Femur (tissue), 1 donor: ENCODE data around the gene TRIM65.

Experiments
- DNase-seq: peaks from one replicate; pipeline ENCODE4 v3.0.0-alpha.2; 2017

The TRIM65 gene

GRCh38 chr17:75917141-75917916 lies 20.6 kb upstream of the TRIM65 start:
- no peak for DNase-seq

GRCh38 chr17:75915268-75915667 lies 18.5 kb upstream of the TRIM65 start:
- DNase-seq, result no peak

GRCh38 chr17:75914643-75915267 lies 18.0 kb upstream of the TRIM65 start:
- DNase-seq, result no peak

GRCh38 chr17:75913537-75914210 lies 16.9 kb upstream of the TRIM65 start:
- DNase-seq, result no peak

DNA sequence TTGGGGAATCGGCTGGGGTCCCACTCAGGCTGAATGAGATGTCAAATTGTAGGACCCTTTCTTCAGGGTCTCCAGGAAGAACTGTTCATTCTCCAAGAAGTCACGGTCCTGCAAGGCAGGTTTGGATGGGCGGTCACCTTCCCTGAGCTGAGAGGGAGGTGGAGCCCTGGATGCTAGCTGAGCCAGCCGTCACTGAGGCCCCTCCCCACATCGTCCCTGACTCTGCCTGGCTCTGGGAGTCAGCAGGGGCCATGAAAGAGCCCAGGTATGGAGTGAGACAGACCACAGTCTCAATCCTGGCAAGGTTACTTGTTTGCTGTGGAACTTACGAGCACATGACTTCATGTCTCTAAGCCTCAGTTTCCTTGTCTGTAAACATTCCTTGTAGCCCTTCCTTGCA lies 13.9 kb upstream of the TRIM65 start:
- no peak for DNase-seq

DNA sequence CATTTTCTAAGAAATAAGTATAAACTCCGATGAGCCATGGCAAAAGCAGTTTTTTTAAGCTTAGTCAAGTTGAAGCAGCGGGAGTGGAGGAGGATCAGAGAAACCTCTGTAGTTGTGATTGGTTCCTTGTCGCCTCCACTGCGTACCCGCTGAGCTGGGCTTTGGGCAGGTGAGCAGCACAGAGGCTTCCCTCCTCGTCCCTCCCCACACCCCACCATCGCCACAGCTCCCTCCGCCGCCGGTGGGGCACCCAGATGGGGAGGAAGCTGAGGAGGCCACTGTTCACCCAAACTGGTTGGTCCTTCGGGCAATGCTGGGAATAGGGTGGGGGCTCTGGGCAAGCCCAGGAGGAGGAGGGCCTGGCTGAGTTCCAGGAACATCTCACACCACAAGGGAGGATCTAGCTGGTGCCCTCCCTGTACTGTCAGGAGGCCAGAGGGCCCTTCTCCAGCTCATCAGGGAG lies 13.1 kb upstream of the TRIM65 start:
- DNase-seq, result peak; percentile 66

DNA sequence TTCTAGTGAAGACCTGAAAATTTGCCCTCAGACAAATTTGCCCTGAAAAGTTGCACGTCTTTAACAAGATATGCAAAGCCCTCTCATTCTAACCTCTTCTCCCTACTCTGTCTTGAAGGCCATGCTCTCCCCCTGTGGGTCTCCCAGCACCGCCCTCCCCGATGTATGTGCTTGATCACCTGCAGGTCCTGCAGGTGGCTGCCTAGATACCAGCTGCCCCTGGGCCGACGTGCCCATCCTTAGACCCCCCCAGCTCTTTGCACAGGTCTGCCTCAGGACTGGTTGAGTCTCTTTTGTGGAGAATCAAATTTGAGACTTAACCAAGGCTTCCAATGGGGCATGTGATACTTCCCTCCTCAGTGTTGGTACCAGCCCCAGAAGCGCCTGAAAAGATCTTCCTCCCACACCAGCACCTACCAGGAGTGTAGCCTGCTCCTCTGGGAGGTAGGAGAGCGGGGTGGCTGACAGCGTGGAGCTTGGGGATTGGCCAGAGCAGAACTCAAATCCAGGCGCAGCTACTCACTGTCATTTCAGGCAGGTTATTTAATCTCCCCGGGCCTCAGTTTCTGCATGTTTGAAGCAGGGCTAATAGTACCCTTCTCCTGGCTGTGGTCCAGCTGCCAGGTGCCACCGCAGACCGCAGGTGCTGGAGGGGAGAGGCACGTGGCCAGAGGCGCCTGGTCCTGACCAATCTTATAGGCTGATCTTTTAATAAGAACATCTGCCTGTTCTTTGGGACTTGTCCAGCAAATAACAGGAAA lies 12.5 kb upstream of the TRIM65 start:
- DNase-seq, result no peak

- DNase-seq, result peak; percentile 69
Observed at GRCh38 chr17:75908201-75908600, 11.4 kb upstream of the TRIM65 start.

- DNase-seq, result no peak
Observed at GRCh38 chr17:75906143-75906884, 9.6 kb upstream of the TRIM65 start.

GRCh38 chr17:75904749-75905521 lies 8.2 kb upstream of the TRIM65 start, which contains the start of gene MRPL38:
TSS of gene MRPL38 (minus strand) at chr17:75904884. CDS start at chr17:75904875, 9 bp downstream.
- peak; percentile 95 for DNase-seq

DNA sequence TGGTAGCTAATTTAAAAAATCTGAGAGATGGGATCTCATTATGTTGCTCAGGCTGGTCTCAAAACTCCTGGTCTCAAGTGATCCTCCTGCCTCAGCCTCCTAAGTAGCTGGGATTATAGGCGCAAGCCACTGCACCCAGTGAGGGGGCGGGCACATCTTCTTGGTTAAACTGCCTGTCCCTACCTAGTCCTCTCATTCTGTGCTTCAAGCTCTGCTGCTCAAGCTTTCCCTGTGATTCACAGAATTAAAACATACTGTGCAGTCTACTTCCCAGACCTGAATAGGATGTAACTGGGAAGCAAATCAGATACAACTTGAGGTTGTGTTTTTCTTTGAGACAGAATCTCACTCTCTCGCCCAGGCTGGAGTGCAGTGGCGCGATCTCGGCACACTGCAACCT lies 5.7 kb upstream of the TRIM65 start:
- no peak for DNase-seq

DNA sequence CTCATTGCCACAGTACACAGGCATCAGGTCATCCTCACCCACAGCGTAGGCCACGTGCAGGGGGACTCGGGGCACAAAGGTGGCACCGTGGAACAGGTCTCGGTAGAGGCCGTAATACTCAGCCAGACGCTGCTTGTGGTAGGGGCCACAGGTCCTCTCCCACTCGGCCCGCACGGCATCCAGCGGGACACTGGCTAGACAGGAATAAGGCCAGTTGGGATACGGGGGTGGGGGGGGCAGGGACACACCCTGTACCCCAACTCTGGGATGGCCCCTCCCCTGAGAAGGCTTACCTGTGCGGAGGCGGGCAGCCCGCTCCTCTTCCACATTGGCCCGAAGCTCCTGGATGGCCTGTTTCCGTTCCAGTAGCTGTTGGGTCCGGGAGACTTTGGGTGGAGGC lies 5.0 kb upstream of the TRIM65 start:
- no peak for DNase-seq

DNA sequence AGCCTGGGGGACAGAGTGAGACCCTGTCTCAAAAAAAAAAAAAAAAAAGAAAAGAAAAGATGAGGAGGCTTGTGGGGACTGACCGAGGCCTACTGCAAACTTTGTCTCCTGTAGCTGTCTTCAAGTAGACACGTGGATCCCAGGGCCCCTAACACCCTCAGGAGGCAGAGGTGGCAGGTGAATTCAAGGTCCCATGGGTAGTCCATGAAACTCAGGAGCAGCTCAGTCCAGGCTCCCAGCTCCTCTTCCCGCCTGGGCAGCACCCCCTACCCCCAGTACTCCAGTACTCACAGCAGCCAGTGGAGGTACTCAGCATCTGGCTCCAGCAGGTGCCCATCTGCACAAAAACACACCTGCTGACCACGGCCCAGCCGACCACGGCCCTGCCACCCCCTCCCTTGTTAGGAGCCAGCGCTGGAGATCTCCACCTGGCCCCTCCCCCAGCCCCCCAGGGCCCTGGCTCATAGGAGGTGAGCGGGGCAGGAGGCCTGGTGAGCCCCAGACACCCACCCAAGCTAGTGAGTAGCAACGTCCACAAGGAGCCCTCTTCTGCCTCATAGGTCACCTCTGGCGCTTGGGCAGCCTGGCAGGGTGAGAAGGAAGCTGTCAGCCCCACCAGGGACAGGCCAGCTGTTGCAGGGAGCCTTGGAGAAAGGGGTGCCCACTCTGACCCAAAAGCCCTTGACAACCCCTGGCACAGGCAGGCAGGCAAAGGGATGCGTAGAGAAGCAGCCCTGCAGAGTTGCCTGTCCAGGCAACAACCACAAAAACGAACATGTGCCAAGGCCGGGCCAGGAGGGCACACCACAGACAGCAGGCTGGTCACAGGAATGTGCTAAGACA lies 4.2 kb upstream of the TRIM65 start:
- DNase-seq, result no peak

DNA sequence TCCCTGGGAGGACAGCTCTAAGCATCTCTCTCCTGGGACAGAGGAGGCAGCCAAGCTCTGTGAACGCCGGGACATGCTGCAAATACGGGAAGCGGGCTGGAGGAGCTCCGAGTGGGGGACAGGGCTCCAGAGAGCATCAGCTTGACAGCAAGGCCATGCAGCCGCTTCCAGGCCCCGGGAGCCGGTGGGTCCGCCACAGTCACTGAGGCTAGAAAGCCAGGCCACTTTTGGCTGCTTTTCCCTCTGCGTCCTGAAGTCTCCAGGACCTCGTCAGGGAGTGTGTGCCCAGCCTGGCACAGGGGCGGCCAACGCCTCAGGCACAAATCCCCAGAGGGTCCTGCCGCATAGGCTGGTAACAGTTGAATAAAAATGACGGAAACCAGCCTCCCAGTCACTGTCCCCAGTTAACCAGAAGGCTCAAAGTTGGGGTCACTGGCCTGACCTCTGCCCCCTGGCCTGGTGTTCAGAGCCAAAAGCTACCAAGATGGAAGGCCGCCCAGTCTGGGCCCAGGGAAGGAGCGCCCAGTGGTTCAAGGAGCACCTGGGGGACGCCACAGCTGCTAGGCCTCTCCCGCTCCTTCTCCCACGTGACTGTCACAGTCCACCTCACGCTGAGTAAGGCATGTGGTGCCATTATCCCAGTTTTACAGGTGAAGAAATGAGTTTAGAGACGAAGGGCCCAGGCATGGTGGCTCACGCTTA lies 3.2 kb upstream of the TRIM65 start:
- no peak for DNase-seq

GRCh38 chr17:75899353-75899752 lies 2.6 kb upstream of the TRIM65 start:
- DNase-seq, result no peak

DNA sequence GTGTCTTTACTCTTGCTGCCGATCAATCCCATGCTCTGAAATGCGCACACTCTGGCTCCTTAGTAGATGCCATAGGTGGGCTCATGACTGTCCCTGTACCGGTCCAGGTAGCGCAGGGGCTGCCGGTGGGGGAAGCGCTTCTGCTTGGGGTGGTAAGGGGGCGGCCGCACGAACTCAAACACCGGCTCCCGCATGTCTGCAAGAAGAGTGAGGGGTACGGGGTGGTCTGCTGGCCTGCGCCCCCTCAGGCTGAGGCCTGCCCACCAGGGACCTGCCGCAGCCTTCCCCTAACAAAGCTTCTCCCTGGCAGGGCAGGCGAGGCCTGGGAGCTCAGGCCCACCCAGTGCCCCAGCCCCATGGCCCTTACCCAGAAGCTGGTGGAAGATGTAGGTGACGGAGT lies 2.0 kb upstream of the TRIM65 start:
- no peak for DNase-seq

DNA sequence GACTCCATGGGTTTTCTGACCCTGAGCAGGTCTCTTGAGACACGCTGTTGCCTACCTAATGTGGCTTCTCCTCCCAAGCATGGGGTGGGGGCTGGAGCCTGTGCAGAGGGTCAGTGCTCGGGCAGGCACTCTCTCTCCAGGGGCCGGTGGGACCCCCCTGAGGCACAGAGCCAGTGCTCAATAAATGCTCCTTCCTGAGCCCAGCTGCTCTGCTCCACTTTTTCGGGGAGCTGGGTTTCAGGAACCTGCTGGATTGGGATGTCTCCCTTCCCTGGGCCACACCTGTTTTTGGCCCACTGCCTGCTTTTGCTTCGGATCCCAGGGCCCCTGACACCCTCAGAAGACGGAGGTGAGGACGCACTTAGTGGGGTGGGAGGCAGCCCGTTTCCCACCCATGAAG lies 1.3 kb upstream of the TRIM65 start:
- DNase-seq, result no peak

- DNase-seq, result peak; percentile 68
Observed at GRCh38 chr17:75897160-75898019, 639 bp upstream of the TRIM65 start.
